Measurements from ENCODE around the gene GPD1. TPM values are rescaled to one million over a fixed set of nuclear protein-coding genes. Genes with fewer than 3 reads are reported as not detected.

The GPD1 gene
- total RNA-seq, 1 donor, result not detected

DNA sequence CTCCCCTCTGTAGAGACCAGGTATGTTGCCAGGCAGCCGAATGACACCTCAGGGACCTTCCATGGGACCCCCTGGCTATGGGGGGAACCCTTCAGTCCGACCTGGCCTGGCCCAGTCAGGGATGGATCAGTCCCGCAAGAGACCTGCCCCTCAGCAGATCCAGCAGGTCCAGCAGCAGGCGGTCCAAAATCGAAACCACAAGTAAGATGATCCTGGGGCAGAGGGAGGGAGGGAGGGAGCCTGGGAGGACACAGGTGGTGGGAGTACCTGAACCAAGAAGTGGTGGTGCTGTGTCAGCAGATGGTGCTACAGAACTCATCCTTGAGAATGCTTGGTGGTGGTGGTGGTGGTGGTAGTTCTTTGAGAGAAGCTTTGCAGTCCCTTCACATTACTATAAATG is 17.7 kb upstream of the GPD1 start:
- Histone ChIP-seq H3K79me2 (ENCODE audit: insufficient read depth, low read length) (peaks cover 20% of the 10 kb centered on the region), H3K4me3 (ENCODE audit: insufficient read depth, low read length) (peak overlapping the region; percentile 94), H3K9me3 (ENCODE audit: low read depth, low read length) (no peaks in the 10 kb centered on the region), H4K20me1 (ENCODE audit: insufficient read depth, low read length) (peaks cover 13% of the 10 kb centered on the region), H3K4me2 (ENCODE audit: insufficient read depth, low read length) (peak overlapping the region; percentile 97), H2AFZ (ENCODE audit: low read length) (no peak overlapping the region), H3K27ac (ENCODE audit: low read depth, low read length) (no peak overlapping the region), H3K36me3 (ENCODE audit: insufficient read depth, low read length) (peaks cover 41% of the 10 kb centered on the region), H3K27me3 (ENCODE audit: insufficient read depth, low read length) (no peaks in the 10 kb centered on the region), H3K4me1 (ENCODE audit: insufficient read depth, low read length) (peaks cover 26% of the 10 kb centered on the region)
- TF ChIP-seq, protein P1, sequence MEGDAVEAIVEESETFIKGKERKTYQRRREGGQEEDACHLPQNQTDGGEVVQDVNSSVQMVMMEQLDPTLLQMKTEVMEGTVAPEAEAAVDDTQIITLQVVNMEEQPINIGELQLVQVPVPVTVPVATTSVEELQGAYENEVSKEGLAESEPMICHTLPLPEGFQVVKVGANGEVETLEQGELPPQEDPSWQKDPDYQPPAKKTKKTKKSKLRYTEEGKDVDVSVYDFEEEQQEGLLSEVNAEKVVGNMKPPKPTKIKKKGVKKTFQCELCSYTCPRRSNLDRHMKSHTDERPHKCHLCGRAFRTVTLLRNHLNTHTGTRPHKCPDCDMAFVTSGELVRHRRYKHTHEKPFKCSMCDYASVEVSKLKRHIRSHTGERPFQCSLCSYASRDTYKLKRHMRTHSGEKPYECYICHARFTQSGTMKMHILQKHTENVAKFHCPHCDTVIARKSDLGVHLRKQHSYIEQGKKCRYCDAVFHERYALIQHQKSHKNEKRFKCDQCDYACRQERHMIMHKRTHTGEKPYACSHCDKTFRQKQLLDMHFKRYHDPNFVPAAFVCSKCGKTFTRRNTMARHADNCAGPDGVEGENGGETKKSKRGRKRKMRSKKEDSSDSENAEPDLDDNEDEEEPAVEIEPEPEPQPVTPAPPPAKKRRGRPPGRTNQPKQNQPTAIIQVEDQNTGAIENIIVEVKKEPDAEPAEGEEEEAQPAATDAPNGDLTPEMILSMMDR (IDR thresholded peaks at IDR 0.05; ENCODE audit: extremely low read depth, low read depth, low read length), result no peak
- DNase-seq (ENCODE audit: insufficient read length, low spot score, missing footprints), result no peak

DNA sequence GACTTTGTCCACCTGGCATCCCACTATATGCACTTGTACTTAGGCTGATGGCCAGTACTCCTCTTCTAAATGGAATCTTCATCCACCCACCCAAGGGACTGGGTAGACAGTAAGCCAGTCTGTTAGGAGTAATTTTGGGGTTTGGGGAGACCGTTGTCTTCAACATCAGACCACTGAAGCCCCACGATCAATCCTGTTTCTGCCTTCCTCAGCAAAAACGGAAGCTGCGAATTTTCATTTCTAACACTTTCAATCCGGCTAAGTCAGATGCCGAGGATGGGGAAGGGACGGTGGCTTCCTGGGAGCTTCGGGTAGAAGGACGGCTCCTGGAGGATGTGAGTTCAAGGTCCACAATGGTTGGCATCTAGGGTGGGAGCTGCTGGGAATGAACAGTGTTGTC is 16.7 kb upstream of the GPD1 start:
- Histone ChIP-seq H3K79me2 (ENCODE audit: insufficient read depth, low read length) (peaks cover 20% of the 10 kb centered on the region), H3K4me2 (ENCODE audit: insufficient read depth, low read length) (peak overlapping the region; percentile 47), H3K36me3 (ENCODE audit: insufficient read depth, low read length) (peaks cover 48% of the 10 kb centered on the region), H3K4me3 (ENCODE audit: insufficient read depth, low read length) (no peak overlapping the region), H3K27ac (ENCODE audit: low read depth, low read length) (peak overlapping the region; percentile 36), H3K4me1 (ENCODE audit: insufficient read depth, low read length) (peaks cover 26% of the 10 kb centered on the region), H2AFZ (ENCODE audit: low read length) (no peak overlapping the region), H3K27me3 (ENCODE audit: insufficient read depth, low read length) (no peaks in the 10 kb centered on the region), H4K20me1 (ENCODE audit: insufficient read depth, low read length) (peaks cover 13% of the 10 kb centered on the region), H3K9me3 (ENCODE audit: low read depth, low read length) (no peaks in the 10 kb centered on the region)
- no peak for DNase-seq (ENCODE audit: insufficient read length, low spot score, missing footprints)
- TF ChIP-seq, protein P1 (IDR thresholded peaks at IDR 0.05; ENCODE audit: extremely low read depth, low read depth, low read length), result no peak

DNA sequence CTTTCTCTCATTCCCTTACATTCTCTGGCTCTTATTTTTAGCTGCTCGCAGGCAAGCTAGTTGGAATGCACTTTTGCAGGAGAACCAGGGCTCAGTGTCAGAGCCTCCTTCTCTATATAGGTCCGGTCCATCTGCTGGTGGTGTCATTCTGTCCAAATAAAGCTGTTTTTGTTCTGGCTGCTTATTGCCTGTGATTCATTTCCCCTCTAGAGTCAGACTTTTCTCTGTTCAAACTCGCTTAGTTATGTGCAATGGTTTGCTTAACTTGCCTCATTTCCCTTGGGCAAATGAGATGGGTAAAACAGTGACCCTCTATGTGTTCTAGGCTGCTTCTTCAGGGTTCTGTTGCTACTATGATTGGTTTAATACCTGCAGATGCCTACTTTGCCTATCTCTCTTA is 15.8 kb upstream of the GPD1 start:
- Histone ChIP-seq H3K27ac (ENCODE audit: low read depth, low read length) (peak overlapping the region; percentile 36), H3K4me2 (ENCODE audit: insufficient read depth, low read length) (peak overlapping the region; percentile 47), H3K27me3 (ENCODE audit: insufficient read depth, low read length) (no peaks in the 10 kb centered on the region), H4K20me1 (ENCODE audit: insufficient read depth, low read length) (peaks cover 13% of the 10 kb centered on the region), H3K4me3 (ENCODE audit: insufficient read depth, low read length) (no peak overlapping the region), H3K79me2 (ENCODE audit: insufficient read depth, low read length) (peaks cover 20% of the 10 kb centered on the region), H3K4me1 (ENCODE audit: insufficient read depth, low read length) (peaks cover 26% of the 10 kb centered on the region), H3K36me3 (ENCODE audit: insufficient read depth, low read length) (peaks cover 53% of the 10 kb centered on the region), H2AFZ (ENCODE audit: low read length) (no peak overlapping the region), H3K9me3 (ENCODE audit: low read depth, low read length) (no peaks in the 10 kb centered on the region)
- TF ChIP-seq, protein P1 (IDR thresholded peaks at IDR 0.05; ENCODE audit: extremely low read depth, low read depth, low read length), result no peak
- DNase-seq (ENCODE audit: insufficient read length, low spot score, missing footprints), result peak; percentile 95

DNA sequence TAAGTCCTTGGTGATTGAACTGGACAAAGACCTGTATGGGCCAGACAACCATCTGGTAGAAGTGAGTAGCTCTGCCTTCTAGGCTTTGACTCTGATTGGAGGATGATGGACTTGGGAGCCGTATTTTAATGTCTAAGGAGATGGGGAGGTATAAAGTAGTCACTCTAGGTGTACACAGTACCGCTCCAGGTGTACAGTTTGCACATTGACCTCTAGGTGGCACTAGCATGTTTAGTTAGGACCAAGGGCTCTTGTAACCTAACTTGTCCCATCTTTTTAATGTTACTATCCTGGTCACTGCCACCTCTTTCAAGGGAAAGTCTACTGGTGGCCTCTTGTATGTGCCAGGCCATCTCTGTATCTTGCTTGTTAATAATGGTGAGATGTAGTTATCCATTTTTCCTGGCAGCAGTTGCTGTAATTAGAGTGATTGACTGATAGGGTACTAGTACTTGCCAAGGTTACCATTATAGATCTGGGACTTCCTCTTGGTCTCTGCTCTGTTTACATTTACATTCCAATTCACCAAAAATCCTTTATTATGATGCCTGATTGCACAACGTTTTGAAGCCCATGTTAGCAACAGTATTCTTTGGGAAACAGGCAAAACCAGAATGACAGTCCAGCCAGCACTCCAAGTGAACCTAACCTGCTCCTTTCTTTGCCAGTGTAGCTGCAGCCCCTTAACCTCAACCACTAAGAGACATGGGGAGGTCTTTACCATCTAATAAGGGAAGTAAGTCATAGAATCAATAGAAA is 15.1 kb upstream of the GPD1 start:
- H3K9me3 ChIP-seq (ENCODE audit: low read depth, low read length), result no peaks in the 10 kb centered on the region
- peaks cover 57% of the 10 kb centered on the region for H3K36me3 ChIP-seq (ENCODE audit: insufficient read depth, low read length)
- H3K4me2 ChIP-seq (ENCODE audit: insufficient read depth, low read length), result peak overlapping the region; percentile 38
- no peak for DNase-seq (ENCODE audit: insufficient read length, low spot score, missing footprints)
- peaks cover 26% of the 10 kb centered on the region for H3K4me1 ChIP-seq (ENCODE audit: insufficient read depth, low read length)
- H3K27ac ChIP-seq (ENCODE audit: low read depth, low read length), result peak overlapping the region; percentile 36
- TF ChIP-seq, protein P1 (IDR thresholded peaks at IDR 0.05; ENCODE audit: extremely low read depth, low read depth, low read length), result peak; percentile 75
- H3K4me3 ChIP-seq (ENCODE audit: insufficient read depth, low read length), result no peak overlapping the region
- peaks cover 13% of the 10 kb centered on the region for H4K20me1 ChIP-seq (ENCODE audit: insufficient read depth, low read length)
- H3K79me2 ChIP-seq (ENCODE audit: insufficient read depth, low read length), result peaks cover 20% of the 10 kb centered on the region
- no peak overlapping the region for H2AFZ ChIP-seq (ENCODE audit: low read length)
- H3K27me3 ChIP-seq (ENCODE audit: insufficient read depth, low read length), result no peaks in the 10 kb centered on the region

All from osteoblast (primary cell).